GM12892 (cell line): ENCODE data around the gene CLP1.

Experiments used
- POLR2A ChIP-seq: IDR thresholded peaks from 2 replicates; pipeline ENCODE4 v1.6.1; 2011; ENCODE audit warnings: low read depth, low read length, control low read depth
- TAF1 ChIP-seq: IDR thresholded peaks from 2 replicates; pipeline ENCODE4 v1.6.1; 2011; ENCODE audit warnings: low read depth, mild to moderate bottlenecking, control low read depth, low read length, borderline replicate concordance

GRCh38 chr11:57704932-57705331 lies 47.4 kb downstream of the CLP1 start:
- no peak for TF ChIP-seq TAF1
- no peak for TF ChIP-seq POLR2A
